Measurements from ENCODE around the gene RAB41.

The RAB41 gene

DNA sequence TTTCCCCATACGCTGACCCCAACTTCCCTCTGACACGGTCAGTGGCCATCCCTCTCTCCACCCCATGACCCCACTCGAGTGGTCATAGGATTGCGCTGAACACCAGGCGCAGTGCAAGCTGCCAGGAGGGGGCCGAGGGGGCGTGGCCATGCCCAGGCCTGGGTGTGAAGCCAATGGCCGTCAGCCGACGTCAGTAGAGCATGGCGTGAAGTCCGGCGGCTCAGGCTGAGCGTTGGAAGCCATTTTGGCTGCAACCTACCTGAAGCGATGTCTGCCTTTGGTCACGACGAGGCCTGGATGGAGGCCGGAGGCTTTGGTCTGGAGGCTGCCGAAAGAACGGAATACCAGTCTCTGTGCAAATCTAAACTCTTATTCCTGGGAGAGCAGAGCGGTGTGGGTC lies at the start of gene RAB41:
Gene RAB41, plus strand, starts transcription at position 222 of the 400 bp plus-strand sequence. Its CDS starts 46 bp downstream, at position 268.
- no peak for TF ChIP-seq GATA3 (IDR thresholded peaks at IDR 0.05; ENCODE audit: low read depth, low read length)
- TF ChIP-seq GATA2 (IDR thresholded peaks at IDR 0.05; ENCODE audit: low read depth, low read length) = no peak

DNA sequence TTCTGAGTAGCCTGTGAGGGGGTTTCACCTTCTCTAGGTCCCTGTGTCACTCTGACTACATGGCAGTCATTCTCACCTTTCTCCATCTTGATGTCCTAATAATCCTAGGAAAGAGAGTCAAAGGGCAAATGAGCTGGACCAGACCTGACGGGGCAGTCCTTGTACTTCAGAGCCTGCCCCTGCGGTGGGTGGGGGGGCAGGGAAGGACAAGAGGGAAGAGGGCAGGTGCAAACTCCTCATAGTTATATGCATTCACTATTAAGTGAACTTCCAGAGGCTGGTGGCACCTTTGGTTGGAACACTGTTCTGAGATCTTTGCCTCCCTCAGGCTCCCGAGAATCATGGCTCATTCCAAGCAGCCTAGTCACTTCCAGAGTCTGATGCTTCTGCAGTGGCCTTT lies 47.6 kb upstream of the RAB41 start, which contains the start of gene AWAT1:
Gene AWAT1, plus strand, starts transcription at position 301 of the 400 bp plus-strand sequence. Its CDS starts 41 bp downstream, at position 342.
- TF ChIP-seq GATA3 (IDR thresholded peaks at IDR 0.05; ENCODE audit: low read depth, low read length) (no peak), GATA2 (IDR thresholded peaks at IDR 0.05; ENCODE audit: low read depth, low read length) (no peak)

DNA sequence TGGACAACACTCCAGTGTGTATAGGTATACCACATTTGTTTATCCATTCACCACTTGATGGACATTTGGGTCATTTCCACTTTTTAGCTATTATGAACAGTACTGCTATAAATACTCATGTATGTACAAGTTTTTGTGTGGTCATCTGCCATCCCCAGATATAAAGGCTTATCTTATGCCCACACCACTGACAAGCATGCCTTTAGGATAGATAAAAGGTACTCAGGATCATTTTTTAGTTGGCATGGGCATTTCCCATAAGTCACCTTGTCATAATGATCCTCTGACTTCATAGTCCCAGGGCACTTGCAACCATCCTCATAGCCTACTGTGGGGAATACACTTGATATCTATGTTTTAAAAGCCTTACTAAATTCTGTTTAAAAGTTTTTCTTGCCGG lies 41.2 kb upstream of the RAB41 start:
- TF ChIP-seq GATA2 (IDR thresholded peaks at IDR 0.05; ENCODE audit: low read depth, low read length) = no peak
- no peak for TF ChIP-seq GATA3 (IDR thresholded peaks at IDR 0.05; ENCODE audit: low read depth, low read length)

DNA sequence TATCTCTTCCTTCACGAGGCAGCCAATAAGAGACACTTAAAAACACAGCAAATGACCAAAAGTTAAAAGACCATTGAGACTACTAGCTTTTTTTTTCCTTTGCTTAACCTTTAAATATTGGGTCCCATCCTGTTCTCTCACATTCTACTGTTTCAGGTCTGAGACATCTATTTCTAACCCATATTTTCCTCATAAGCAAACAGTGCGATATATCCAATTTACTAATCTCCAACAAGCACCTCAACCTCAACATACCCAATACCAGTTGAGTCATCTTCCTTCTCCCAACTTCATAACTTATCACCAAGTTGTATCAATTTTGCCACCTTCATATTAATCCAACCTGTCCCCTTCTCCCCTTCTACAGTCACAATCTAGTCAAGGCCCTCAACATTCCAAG lies 40.5 kb upstream of the RAB41 start:
- TF ChIP-seq GATA3 (IDR thresholded peaks at IDR 0.05; ENCODE audit: low read depth, low read length) = no peak
- TF ChIP-seq GATA2 (IDR thresholded peaks at IDR 0.05; ENCODE audit: low read depth, low read length) = no peak

DNA sequence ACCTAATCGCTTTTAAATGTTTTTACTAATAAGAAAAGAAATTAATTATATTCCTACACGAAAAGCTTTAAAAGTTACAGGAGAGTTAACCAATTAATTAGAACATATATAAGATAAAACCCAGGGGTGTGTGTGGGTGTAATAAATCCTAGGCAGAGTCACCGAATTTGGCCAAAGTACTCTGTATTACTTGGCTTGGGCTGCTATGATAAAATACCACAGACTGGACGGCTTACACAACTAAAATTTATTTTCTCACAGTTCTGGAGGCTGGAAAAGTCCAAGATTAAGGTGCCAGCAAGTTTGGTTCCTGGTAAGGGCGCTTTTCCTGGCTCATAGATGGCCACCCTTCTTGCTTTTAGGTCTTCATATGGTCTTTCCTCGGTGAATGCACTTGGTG lies 37.1 kb upstream of the RAB41 start:
- TF ChIP-seq GATA2 (IDR thresholded peaks at IDR 0.05; ENCODE audit: low read depth, low read length) (no peak), GATA3 (IDR thresholded peaks at IDR 0.05; ENCODE audit: low read depth, low read length) (no peak)

DNA sequence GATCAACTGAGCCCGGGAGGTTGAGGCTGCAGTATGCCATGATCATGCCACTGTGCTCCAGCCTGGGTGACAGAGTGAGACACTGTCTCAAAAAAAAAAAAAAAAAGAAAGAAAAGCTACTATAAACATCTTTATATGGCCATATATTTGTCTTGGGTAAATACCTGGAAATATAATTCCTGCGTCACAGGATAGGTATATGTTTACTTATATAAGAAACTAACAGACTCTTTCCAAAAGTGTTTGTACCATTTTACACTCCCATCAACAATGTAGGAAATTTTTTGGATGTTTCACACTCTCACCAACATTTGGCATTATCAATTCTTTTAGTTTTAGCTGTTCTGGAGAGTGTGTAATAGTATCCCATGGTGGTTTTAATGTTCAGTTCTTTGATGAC lies 34.7 kb upstream of the RAB41 start:
- TF ChIP-seq GATA3 (IDR thresholded peaks at IDR 0.05; ENCODE audit: low read depth, low read length) = no peak
- no peak for TF ChIP-seq GATA2 (IDR thresholded peaks at IDR 0.05; ENCODE audit: low read depth, low read length)

DNA sequence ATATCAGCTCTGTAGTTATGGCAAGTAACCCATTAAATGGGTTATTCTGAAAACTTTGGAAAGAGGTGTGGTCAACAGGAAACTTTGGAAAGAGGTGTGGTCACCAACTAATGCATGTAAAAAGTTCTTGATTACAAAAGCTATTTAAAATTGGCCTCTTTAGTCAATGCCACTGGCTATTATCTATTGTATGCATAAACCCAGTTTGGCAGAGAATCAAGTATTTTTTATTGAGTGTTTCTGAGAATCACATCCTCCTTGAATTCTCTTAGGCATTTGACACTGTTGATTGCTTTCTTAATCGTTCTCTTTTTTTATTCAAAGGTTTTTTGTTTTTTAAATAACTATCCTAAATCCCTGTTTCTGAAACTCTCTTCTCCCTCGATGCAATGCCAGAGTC lies 29.5 kb upstream of the RAB41 start:
- TF ChIP-seq GATA2 (IDR thresholded peaks at IDR 0.05; ENCODE audit: low read depth, low read length) = no peak
- no peak for TF ChIP-seq GATA3 (IDR thresholded peaks at IDR 0.05; ENCODE audit: low read depth, low read length)

DNA sequence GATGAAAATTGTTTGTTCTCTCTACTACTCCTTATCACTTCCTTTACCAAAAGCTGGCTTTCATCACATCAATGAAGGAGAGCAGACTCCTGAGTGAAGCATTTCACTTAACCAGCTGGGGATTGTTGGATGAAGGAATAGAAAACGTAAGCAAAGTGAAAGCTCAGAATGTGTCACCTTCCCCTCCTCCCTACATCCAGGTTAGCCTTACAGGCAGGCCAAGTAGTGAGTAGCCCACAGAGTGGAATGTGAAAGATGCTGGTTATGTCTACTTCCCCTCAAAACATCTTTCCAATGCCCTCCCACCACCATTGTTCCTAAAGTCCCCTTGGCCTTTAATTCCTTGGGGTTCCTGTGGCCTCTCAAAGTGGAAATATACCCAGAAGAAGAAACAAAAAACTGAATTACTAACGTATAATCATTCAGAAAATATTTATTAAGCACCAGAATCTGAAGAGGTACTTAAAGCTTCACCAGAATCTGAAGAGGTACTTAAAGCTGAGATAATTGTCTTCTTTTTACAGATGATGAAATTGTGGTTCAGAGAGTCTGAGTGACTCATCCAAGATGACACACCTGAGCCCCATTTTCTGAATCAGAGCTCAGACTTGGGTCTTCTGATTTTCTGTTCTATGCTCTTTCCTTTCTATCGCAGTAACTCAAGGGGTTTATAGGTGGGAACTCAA lies 28.5 kb upstream of the RAB41 start:
- TF ChIP-seq GATA3 (IDR thresholded peaks at IDR 0.05; ENCODE audit: low read depth, low read length) (no peak), GATA2 (IDR thresholded peaks at IDR 0.05; ENCODE audit: low read depth, low read length) (no peak)

DNA sequence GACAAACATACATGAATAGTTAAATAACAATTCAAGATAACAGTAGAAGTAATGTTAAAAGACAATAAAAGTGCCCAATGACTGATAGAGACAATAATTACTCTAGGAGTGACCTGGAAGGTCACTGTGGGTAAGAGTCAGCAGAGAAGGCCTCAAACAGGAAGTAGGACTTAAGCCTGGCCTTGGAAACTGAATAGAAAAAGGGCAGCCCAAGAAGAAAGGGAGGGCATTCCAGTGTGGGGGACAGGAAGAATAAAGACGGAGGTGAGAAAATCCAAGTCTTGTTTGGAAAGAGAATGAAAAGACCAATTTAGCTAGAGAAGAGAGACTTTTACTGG lies 27.9 kb upstream of the RAB41 start:
- no peak for TF ChIP-seq GATA2 (IDR thresholded peaks at IDR 0.05; ENCODE audit: low read depth, low read length)
- no peak for TF ChIP-seq GATA3 (IDR thresholded peaks at IDR 0.05; ENCODE audit: low read depth, low read length)

DNA sequence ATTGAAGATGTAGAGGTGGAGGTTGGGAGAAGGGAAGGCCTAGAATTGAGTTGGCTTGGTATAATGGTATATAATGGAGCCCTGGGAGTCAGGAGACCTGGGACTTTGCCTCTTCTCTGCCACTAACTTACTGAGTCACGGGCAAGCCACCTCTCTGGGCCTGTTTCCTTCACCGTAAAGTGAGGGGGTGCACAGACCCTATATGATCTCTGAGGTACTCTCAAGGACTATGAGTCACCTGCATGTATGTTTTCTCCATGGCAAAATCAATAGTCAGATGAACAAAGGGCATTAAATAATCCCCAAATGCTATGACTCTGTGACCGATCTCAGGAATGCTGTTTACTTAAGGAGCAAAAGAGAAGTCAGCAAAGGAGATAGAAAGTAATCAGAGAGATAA lies 27.1 kb upstream of the RAB41 start:
- TF ChIP-seq GATA2 (IDR thresholded peaks at IDR 0.05; ENCODE audit: low read depth, low read length) (no peak), GATA3 (IDR thresholded peaks at IDR 0.05; ENCODE audit: low read depth, low read length) (no peak)

DNA sequence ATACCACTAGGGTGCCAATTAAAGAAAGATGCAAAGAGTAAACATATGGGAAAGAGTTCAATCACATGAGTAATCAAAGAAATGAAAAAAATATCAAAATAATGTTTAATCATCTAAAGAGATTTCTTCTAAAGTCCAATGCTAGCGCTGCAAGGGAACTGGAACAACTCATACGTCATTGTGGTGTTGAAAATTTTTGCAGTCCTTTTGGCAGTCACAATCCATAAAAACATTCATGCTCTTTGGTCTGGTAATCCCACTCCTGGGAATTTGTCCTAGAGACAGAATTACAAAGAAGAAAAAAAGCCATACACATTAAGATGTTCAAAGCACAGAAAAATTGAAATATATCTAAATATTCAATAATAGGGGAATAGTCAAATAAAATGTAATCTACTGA lies 26.5 kb upstream of the RAB41 start:
- no peak for TF ChIP-seq GATA3 (IDR thresholded peaks at IDR 0.05; ENCODE audit: low read depth, low read length)
- no peak for TF ChIP-seq GATA2 (IDR thresholded peaks at IDR 0.05; ENCODE audit: low read depth, low read length)

DNA sequence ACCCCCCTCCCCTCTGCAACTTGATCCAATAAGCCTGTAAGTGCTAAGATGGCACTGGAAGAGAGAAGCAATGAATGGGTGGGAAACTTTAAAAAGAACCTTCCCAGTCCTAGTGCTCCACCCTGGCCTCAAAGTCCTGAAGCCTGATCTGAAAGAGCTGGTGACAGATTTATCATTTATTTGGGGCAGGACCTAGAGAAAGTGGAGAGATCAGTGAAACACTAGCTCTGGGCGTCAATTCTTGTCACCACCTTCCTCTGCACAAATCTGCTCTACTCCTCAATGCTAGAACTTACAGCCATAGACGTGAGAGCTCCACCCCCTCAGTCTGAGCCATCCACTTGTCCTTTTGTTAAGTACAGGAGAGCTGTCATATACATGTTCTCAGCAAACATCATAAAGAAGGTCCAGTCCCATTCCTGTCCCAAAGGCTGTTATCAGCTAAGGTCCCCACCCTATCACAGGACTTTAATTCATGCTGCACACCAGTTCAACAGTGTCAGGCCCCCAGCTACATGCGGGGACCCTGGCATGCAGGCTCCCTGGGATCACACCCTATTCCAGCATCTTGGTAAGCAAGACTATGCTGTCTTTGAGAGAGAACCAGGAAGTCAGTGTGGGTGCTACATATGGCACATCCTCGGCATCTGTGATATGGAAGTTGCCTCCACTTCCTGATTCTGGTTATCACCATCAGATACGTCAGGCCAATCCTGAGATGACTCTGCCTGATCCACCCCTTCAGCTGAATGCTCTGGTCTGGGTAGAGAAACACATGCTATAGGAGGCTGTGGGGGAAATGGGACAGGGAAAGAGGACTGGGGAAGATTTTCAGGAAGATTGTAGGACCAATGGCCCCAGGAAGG lies 24.3 kb upstream of the RAB41 start:
- no peak for TF ChIP-seq GATA2 (IDR thresholded peaks at IDR 0.05; ENCODE audit: low read depth, low read length)
- TF ChIP-seq GATA3 (IDR thresholded peaks at IDR 0.05; ENCODE audit: low read depth, low read length) = no peak

DNA sequence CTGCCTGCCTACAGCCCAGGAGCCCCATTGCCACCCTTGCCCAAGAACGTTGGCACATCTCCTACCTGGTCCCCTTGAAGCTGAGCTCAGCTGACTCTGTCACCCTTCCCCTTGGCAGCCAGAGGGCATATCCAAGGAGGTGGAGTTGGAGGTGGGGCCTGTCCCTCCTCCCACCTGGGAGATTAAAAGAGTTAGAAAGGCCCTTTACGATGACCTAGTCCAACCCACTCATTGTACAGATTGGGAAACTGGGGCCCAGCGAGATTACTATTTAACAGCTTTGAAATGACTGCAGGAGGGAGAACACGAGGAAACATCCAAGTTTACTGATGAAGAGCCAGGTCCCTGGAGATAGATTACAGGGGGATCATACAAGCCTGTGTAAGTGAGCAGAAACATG lies 21.9 kb upstream of the RAB41 start, which contains the start of gene P2RY4:
Gene P2RY4, minus strand, starts transcription at position 101 of the 400 bp plus-strand sequence. CDS start 580 bp downstream, outside the sequence.
- TF ChIP-seq GATA2 (IDR thresholded peaks at IDR 0.05; ENCODE audit: low read depth, low read length) (no peak), GATA3 (IDR thresholded peaks at IDR 0.05; ENCODE audit: low read depth, low read length) (no peak)

DNA sequence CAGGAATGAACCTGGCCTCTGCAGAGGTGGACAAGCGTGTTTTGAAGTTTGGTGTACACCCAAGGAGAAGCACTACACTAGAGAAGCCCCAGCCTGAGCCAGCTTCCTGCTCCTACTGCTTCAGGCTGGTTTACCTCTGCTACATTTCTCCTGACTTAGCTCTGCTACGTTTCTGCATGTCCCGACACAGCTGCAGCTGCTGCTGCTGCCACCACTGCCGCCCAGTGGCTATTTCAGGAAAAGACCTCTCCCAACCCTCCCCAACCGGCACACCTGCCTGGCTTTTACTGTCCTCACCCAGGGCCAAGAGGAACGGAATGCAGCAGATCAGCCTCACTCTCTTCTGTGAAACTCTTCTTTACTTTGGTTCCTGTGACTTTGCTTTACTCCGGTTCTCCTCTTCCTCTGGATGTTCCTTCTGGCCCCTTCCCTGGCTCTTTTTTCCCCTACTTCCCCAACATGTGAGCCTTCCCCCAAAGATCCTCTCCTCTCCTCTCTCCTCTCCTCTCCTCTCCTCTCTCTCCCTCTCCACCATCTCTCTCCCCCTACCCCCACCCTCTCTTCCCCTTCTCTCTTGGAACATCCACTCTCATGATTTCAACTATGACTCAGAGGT lies 18.9 kb upstream of the RAB41 start:
- no peak for TF ChIP-seq GATA2 (IDR thresholded peaks at IDR 0.05; ENCODE audit: low read depth, low read length)

All from SH-SY5Y (cell line).